GM12892 (cell line): Measurements from ENCODE around the gene FAR2.

Source experiments
- POLR2A ChIP-seq: IDR thresholded peaks from 2 replicates; pipeline ENCODE4 v1.6.1; 2011; ENCODE audit warnings: low read depth, low read length, control low read depth
- POLR2AphosphoS5 ChIP-seq: IDR thresholded peaks from 2 replicates; pipeline ENCODE4 v1.6.1; 2011; ENCODE audit warnings: low read depth, low read length, control low read depth

DNA sequence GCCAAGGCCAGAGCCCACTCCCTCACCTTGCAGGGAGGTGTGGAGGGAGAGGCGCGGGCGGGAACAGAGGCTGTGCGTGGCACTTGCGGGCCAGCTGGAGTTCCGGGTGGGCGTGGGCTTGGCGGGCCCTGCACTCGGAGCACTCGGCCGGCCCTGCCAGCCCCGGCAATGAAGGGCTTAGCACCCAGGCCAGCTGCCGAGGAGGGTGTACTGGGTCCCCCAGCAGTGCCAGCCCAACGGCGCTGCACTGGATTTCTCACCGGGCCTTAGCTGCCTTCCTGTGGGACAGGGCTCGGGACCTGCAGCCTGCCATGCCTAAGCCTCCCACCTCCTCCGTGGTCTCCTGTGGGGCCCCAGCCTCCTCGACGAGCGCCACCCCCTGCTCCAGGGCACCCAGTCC is 107.5 kb downstream of the FAR2 start:
- TF ChIP-seq POLR2AphosphoS5 (no peak), POLR2A (no peak)
